ENCODE measurements around the gene SLC19A1.

The SLC19A1 gene

GRCh38 chr21:45466330-45467220 is 75.7 kb downstream of the SLC19A1 start:
- DNase-seq (ENCODE audit: low spot score) = no peak

- DNase-seq (ENCODE audit: low spot score) = no peak
Measured at GRCh38 chr21:45465611-45466329, 76.5 kb downstream of the SLC19A1 start.

- DNase-seq (ENCODE audit: low spot score) = no peak
Measured at GRCh38 chr21:45465105-45465504, 77.1 kb downstream of the SLC19A1 start.

- no peak for DNase-seq (ENCODE audit: low spot score)
Measured at GRCh38 chr21:45464309-45464708, 77.9 kb downstream of the SLC19A1 start.

GRCh38 chr21:45463871-45464270 is 78.4 kb downstream of the SLC19A1 start:
- DNase-seq (ENCODE audit: low spot score) = no peak

GRCh38 chr21:45461806-45462341 is 80.4 kb downstream of the SLC19A1 start:
- no peak for DNase-seq (ENCODE audit: low spot score)

- no peak for DNase-seq (ENCODE audit: low spot score)
Measured at GRCh38 chr21:45461369-45461750, 80.9 kb downstream of the SLC19A1 start.

- DNase-seq (ENCODE audit: low spot score) = peak; percentile 90
Measured at GRCh38 chr21:45460611-45461368, 81.5 kb downstream of the SLC19A1 start.

- DNase-seq (ENCODE audit: low spot score) = no peak
Measured at GRCh38 chr21:45460011-45460565, 82.2 kb downstream of the SLC19A1 start.

GRCh38 chr21:45459171-45460010 is 82.8 kb downstream of the SLC19A1 start:
- no peak for DNase-seq (ENCODE audit: low spot score)

- no peak for DNase-seq (ENCODE audit: low spot score)
Measured at GRCh38 chr21:45458281-45459170, 83.7 kb downstream of the SLC19A1 start.

GRCh38 chr21:45457832-45458172 is 84.4 kb downstream of the SLC19A1 start:
- DNase-seq (ENCODE audit: low spot score) = no peak

- DNase-seq (ENCODE audit: low spot score) = no peak
Measured at GRCh38 chr21:45457161-45457831, 84.9 kb downstream of the SLC19A1 start.

- DNase-seq (ENCODE audit: low spot score) = no peak
Measured at GRCh38 chr21:45456584-45457160, 85.6 kb downstream of the SLC19A1 start.

- no peak for DNase-seq (ENCODE audit: low spot score)
Measured at GRCh38 chr21:45455674-45456583, 86.3 kb downstream of the SLC19A1 start.

- peak; percentile 82 for DNase-seq (ENCODE audit: low spot score)
Measured at GRCh38 chr21:45454926-45455673, 87.1 kb downstream of the SLC19A1 start.
